OCI-LY3 (cell line): ENCODE data around the gene RAPGEF2.

ENCODE experiments used
- EZH2phosphoT487 ChIP-seq: fragments of 200-600 bp; shearing (Covaris generic); IDR thresholded peaks from 2 replicates; pipeline ENCODE4 v1.6.1; 2018; ENCODE audit warnings: antibody characterized with exemption, mixed run types, low read depth
- TF ChIP-seq, protein P1 (sequence below): fragments of 200-600, 300-600 bp; sonication (generic); IDR thresholded peaks from 2 replicates; pipeline ENCODE4 v1.5.1; 2014; ENCODE audit warnings: antibody characterized with exemption, low read length, low read depth

- TF ChIP-seq, protein P1, sequence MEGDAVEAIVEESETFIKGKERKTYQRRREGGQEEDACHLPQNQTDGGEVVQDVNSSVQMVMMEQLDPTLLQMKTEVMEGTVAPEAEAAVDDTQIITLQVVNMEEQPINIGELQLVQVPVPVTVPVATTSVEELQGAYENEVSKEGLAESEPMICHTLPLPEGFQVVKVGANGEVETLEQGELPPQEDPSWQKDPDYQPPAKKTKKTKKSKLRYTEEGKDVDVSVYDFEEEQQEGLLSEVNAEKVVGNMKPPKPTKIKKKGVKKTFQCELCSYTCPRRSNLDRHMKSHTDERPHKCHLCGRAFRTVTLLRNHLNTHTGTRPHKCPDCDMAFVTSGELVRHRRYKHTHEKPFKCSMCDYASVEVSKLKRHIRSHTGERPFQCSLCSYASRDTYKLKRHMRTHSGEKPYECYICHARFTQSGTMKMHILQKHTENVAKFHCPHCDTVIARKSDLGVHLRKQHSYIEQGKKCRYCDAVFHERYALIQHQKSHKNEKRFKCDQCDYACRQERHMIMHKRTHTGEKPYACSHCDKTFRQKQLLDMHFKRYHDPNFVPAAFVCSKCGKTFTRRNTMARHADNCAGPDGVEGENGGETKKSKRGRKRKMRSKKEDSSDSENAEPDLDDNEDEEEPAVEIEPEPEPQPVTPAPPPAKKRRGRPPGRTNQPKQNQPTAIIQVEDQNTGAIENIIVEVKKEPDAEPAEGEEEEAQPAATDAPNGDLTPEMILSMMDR: no peak
- no peak for TF ChIP-seq EZH2phosphoT487
These were observed 125.1 kb downstream of the RAPGEF2 start for GRCh38 chr4:159227984-159228383.
